DMS79 (cell line): ENCODE data around the gene HTR6.

ENCODE experiments used
- DNase-seq: peaks from one replicate; lab custom pipeline; 2025; lab: John Stamatoyannopoulos, UW

The HTR6 gene

DNA sequence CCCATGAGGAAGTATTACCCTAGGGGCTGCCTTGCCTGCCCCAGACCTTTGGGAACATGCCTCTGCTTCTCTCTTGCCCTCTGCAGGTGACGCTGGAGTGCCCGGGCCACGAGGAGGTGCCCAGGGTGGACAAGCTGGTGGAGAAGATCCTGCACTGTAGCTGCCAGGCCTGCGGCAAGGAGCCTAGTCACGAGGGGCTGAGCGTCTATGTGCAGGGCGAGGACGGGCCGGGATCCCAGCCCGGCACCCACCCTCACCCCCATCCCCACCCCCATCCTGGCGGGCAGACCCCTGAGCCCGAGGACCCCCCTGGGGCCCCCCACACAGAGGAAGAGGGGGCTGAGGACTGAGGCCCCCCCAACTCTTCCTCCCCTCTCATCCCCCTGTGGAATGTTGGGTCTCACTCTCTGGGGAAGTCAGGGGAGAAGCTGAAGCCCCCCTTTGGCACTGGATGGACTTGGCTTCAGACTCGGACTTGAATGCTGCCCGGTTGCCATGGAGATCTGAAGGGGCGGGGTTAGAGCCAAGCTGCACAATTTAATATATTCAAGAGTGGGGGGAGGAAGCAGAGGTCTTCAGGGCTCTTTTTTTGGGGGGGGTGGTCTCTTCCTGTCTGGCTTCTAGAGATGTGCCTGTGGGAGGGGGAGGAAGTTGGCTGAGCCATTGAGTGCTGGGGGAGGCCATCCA lies 7.8 kb upstream of the HTR6 start:
- no peak for DNase-seq

DNA sequence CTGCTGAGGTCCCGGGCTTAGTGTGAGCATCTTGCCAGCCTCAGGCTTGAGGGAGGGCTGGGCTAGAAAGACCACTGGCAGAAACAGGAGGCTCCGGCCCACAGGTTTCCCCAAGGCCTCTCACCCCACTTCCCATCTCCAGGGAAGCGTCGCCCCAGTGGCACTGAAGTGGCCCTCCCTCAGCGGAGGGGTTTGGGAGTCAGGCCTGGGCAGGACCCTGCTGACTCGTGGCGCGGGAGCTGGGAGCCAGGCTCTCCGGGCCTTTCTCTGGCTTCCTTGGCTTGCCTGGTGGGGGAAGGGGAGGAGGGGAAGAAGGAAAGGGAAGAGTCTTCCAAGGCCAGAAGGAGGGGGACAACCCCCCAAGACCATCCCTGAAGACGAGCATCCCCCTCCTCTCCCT lies 7.2 kb upstream of the HTR6 start:
- no peak for DNase-seq

DNA sequence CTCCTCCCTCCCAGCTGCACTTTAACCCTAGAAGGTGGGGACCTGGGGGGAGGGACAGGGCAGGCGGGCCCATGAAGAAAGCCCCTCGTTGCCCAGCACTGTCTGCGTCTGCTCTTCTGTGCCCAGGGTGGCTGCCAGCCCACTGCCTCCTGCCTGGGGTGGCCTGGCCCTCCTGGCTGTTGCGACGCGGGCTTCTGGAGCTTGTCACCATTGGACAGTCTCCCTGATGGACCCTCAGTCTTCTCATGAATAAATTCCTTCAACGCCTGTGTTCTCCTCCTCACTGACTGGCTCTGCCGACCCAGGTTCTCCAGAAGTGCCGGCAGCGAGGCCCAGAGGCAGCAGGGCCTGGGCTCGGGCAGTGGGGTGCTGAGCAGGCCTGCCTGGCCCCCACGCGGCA lies 6.5 kb upstream of the HTR6 start:
- DNase-seq, result no peak

DNA sequence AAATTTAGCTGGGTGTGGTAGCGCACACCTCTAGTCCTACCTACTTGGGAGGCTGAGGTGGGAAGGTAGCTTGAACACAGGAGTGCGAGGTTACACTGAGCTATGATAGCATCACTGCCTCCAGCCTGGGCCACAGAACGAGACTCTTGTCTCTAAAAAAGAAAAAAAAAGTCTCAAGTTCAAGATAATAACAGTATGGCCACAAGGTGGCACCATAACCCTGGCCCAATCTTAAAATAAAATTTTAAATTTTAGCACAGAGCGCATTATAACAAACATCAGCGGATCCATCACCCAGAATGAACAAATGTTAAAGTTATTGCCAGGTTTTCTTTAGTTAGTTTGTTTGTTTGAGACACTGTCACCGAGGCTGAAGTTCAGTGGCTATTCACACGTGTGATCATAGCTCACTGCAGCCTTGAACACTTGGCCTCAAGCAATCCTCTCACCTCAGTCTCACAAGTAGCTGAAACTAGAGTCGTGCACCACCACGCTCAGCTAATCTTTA lies 2.9 kb upstream of the HTR6 start:
- DNase-seq, result no peak

DNA sequence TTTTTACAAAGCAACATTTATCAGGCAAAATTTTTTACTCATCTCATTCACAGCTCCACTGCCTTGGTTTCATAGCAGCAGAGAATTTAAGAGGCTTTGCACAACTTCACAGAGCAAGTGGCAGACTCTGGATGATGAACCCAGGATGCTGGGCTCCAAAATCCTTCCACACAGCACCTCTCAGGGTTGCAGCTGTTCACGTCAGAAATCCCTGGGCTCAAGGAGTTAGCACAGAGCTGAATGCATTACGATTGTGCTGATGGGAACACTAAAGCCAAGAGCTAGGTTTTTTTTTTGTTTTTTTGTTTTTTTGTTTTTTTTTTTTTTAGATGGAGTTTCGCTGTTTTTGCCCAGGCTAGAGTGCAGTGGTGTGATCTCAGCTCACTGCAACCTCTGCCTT lies 2.4 kb upstream of the HTR6 start:
- no peak for DNase-seq

DNA sequence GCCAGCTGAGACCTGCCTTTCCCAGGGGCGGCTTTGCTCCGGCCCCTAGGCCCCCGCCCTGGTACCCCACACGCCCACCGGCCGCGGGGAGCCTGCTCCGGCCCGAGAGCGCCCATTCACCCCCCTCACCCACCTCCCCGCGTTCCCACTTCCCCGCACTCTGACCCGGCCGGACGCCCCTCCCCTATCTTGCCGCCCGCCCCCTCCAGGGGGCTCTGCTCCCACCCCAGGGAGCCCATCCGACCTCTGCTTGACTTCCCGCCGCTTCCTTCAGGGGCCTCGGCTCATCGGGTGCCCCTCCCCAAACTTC lies 466 bp downstream of the HTR6 start:
- DNase-seq, result no peak

DNA sequence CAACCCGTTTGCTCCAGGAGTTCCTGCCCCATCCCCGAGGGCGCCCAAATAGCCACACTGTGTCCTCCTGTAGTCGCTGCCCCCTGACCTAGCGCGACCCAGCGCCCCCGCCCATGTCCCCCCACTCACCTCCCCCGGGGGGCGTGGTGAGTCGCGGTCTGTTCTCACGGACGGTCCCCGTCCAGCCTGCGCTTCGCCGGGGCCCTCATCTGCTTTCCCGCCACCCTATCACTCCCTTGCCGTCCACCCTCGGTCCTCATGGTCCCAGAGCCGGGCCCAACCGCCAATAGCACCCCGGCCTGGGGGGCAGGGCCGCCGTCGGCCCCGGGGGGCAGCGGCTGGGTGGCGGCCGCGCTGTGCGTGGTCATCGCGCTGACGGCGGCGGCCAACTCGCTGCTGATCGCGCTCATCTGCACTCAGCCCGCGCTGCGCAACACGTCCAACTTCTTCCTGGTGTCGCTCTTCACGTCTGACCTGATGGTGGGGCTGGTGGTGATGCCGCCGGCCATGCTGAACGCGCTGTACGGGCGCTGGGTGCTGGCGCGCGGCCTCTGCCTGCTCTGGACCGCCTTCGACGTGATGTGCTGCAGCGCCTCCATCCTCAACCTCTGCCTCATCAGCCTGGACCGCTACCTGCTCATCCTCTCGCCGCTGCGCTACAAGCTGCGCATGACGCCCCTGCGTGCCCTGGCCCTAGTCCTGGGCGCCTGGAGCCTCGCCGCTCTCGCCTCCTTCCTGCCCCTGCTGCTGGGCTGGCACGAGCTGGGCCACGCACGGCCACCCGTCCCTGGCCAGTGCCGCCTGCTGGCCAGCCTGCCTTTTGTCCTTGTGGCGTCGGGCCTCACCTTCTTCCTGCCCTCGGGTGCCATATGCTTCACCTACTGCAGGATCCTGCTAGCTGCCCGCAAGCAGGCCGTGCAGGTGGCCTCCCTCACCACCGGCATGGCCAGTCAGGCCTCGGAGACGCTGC lies 1.1 kb downstream of the HTR6 start:
- no peak for DNase-seq

DNA sequence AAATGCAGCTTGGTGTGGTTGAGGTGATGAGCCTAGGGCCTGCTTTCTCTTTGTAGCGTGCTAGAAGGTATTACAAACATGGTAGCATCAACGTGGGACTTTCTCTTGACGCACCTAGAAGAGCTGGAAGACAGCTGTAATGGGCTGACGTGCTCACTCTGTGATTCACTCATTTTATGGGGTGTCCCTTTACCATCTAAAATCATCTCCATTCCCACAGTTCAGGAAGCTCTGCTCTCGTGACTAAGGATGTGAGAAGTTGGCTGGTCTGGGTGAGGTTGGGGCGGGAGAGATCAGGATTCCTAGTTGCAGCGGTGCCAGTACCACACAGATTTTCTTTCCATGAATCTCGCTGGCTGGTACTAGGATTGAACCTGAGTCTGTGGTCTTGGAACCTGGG lies 4.2 kb downstream of the HTR6 start:
- DNase-seq, result no peak

DNA sequence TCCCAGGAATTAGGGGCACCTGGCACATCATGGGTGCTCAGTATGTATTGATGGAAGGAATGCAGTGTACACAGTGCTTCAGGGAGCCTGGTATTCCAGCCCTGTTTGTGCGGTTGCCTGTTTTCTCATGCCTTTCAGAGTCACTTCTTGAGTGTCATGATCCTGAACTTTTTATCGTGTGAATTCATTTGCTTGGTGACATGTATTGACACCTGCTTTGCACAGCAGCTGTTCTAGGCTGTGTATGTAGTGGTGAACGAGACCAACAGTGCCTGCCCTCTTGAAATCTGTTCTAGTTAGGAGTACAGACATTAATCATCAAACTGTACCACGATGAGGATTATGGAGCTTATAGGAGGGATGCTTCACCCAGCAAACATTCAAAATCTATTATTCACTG lies 6.1 kb downstream of the HTR6 start:
- DNase-seq, result no peak

DNA sequence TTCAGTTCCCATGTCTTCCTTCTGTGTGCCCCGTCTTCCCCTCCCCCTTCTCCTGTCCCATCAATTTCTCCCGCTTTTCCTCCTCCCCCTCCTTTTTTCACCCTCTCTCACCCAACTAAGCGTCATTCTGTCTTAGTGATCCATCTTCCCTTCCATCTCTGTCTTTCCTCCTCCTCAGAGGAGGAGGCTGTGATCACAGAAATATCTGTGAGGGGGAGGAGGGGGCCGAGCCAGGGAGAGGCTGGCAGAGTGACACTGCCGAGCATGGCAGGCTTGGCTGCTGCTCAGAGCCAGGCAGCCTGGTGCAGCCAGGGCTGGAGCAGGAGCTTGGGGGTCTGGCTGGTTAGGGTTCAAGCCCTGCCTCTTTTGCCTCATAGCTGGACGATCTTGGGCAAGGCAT lies 7.6 kb downstream of the HTR6 start:
- no peak for DNase-seq

DNA sequence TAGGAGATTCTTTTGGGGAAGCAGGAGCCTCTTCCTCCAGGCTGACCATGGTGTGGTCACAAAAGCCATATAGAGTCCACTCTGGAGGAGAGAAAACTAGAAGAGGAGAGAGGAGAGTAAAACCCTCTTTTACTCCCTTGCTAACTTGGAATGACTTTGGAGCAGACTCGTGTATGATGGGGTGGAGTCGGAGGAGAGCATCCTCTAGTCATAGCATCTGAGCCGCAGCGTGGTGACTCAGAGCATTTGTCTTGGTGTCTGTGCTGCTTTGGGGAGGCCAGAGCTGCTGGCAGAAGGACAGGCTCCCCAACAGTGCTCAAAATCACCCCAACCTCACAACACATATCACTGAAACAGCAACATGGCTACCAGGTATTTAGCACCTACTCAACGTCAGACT lies 11.1 kb downstream of the HTR6 start:
- DNase-seq, result no peak

DNA sequence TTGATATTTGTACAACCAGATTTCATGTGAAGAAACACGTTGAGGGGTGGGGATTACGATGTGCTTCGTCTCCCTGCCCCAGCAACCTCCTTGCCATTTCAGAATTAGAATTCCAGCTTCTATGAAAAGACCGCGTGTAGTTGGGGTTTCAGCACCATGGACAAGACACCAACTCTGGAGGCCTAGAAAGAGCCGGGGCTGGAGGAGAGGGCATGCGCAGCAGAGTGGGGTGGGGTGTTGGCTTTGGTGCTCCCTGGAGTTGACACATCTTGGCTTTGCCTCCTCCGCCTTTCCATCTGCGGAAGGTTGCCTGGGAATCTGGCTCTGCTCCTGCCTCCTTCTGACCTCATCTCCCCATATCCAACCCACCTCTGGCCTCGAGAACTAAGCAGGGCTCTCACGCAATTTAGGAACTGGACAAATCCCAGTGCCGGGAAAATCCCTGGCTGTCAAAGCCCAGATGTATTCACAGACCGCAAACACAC lies 11.8 kb downstream of the HTR6 start:
- DNase-seq, result no peak

DNA sequence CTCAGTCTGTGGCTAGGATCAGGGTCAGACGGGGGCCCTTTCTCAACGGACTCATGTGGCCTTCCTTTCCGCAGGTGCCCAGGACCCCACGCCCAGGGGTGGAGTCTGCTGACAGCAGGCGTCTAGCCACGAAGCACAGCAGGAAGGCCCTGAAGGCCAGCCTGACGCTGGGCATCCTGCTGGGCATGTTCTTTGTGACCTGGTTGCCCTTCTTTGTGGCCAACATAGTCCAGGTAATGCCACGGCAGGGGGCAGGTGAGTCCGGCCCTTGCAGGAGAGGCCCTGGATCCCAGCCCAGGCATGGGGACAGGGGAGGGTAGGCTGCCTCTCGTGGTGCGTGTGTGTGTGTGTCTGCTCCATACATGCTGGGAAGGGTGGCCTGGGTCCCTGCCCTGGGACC lies 13.8 kb downstream of the HTR6 start:
- DNase-seq, result no peak

DNA sequence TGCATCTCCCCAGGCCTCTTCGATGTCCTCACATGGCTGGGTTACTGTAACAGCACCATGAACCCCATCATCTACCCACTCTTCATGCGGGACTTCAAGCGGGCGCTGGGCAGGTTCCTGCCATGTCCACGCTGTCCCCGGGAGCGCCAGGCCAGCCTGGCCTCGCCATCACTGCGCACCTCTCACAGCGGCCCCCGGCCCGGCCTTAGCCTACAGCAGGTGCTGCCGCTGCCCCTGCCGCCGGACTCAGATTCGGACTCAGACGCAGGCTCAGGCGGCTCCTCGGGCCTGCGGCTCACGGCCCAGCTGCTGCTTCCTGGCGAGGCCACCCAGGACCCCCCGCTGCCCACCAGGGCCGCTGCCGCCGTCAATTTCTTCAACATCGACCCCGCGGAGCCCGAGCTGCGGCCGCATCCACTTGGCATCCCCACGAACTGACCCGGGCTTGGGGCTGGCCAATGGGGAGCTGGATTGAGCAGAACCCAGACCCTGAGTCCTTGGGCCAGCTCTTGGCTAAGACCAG lies 14.3 kb downstream of the HTR6 start:
- no peak for DNase-seq

DNA sequence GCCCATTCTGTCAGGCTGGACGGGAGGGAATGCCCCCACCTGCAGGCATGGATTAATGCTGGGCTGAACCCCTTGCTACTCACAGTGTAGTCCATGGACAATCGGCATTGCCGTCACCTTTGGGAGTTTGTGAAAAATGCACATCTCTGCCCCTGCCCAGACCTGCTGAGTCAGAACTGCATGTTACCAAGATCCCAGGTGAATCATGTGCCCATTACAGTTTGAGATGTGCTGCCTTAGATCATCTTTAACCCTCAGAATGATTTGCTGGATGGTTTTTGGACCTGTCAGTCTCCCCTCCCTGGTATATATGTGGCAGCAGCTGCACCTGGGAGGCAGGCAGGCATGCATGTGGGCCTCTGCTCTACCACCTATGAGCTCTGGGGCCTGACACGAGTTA lies 15.0 kb downstream of the HTR6 start:
- DNase-seq, result no peak

DNA sequence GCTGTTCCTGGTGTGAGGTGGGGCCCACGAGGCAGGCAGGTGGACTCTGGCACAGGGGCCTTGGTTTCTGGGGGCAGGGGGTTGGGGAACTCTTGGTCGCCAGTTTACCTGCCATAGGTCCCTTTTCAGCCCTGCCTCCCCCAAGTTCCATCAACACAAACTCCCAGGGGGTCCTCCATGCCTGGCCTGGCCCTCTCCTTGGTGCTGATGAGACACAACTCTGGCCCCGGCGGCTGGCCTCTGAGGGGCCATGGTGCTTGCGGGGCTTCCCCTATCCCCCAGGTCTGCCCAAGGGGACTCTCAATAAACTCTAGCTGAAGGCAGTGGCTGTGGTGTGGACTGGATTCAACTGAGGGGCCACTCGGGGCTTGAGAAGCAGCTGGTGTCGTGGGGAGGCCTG lies 16.0 kb downstream of the HTR6 start:
- DNase-seq, result no peak

DNA sequence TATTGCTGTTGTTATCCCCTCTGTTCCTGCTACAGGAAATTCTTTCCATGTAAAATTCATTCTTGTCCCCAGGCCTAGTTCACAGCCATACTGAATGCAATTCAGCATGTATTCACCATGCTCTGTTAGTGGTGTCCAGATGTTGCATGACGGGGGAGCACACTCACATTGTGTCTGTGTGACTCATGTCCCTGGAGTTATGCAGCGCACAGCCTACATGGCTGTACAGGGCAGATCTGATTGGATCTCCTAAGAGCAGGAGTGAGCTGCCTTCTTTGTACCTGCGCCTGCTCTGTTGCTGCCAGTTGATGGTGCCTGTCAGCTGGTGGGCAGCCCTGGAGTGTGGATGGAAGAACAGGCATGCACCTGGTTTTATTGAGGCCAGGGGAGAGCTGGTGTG lies 17.6 kb downstream of the HTR6 start:
- DNase-seq, result no peak

DNA sequence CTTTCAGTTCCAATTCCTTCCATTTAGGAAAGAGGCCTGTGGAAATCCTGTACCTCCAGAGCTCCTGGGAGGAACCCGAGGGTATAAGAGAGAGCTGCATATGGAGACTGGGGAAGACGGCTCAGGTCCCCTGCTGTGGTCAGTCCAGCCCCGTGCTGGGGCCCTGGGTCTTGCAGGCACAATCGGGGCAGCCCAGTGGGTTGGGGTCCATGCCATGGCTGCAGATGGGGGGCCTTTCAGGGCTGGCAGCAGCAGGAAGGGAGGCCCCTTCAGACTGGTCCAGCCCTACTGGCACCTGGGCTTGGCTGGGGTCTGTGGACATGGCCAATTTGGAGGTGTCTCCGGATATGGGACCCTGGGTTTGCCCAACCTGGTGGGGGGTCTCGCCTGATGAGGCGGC lies 18.2 kb downstream of the HTR6 start:
- DNase-seq, result no peak

DNA sequence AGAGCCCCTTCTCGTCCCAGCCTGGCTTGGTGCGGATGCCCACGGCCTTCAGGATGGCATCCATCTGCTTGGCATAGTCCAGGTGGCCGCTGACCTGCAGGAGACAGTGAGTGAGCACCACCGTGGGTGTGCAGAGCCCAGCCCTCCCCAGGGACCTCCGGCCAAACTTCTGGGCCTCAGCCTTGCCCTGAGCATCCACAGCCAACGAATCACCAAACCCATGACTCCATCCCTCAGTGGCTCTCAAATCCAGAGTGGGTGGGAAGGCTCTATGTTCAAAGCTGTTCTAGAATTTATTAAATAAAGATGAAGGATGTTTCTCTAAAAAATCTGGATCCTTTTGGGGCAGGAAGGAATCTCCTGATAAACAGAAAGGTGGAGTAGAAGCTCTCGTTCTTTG lies 18.7 kb downstream of the HTR6 start:
- no peak for DNase-seq

DNA sequence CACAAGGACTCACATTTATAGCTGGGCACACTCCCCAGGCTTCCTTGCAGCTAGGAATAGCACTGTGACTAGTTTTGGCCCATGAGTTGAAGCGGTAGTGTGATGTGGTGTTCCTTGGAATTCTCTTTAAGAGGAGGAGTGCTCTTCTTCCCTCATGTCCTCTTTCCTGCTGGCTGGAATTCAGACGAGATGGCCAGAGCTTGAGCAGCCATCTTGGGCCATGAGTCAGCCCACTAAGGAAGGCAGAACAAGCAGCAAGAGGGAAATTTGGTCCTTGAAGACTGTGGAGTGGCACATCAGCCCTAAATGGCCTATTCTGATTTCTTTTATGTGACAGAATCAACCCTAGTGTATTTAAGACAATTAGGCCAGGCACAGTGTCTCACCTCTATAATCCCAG lies 20.0 kb downstream of the HTR6 start:
- DNase-seq, result no peak

DNA sequence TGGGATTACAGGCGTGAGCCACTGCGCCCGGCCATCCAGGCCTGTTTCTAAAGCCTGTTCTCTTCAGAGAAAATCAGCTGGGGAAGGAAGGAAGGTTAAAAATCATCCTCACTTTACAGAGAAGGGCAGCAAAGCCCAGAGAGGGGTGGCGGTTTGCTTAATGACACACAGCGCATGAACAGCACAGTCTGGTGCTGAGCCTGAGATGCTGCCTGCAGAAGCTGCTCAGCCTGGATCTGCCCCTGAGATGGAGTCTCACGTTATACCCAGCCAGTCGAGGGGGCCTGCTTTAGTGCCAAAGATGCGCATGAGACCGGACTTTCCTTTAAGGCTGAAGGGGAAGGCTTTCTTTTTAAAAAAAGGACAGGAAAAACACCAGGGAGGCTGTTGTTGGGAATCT lies 21.3 kb downstream of the HTR6 start:
- no peak for DNase-seq

DNA sequence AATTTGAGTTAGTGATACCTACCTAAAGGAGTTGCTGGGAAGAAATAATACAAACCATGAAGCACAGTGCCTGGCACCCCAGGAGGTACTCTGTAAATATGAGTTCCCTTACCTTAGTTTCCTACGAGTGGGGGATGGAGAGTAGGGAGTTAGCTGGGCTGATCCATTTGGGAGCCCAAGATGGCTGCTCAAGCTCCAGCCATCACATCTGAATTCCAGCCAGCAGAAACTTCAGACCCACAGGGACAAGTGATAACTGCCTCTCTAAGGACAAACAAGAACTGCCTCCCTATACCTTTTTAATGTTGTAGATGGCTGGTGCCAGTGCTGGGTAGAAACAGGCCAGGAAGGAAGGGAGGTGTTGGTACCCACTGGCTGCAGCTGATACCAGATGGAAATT lies 22.7 kb downstream of the HTR6 start:
- DNase-seq, result no peak
